SH-SY5Y (cell line): Measurements from ENCODE around the gene STK24.

Experiments
- GATA2 ChIP-seq: IDR thresholded peaks from 2 replicates; pipeline ENCODE4 v1.6.1; 2011; ENCODE audit warnings: mild to moderate bottlenecking, low read depth, low read length
- GATA3 ChIP-seq: IDR thresholded peaks from 2 replicates; pipeline ENCODE4 v1.6.1; 2011; ENCODE audit warnings: low read depth, mild to moderate bottlenecking, low read length, moderate library complexity

DNA sequence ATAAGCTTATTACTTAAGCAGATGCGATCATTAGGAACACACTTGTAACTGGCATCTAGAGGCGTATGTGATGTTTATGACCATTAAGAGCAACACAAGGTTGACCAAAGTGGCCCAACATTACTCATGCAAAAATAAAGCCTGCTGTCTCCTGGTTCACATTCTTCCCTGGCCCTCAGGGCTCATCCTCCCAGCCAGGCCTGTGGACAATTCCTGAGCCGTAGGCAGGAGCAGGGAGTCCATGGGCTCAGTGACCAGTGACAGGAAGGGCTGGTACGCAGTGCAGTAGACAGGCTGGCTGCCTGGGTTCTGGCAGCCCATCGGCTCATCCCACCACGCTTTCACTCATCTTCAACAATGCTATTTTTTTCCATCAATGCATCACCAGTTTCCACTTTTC, 106.0 kb downstream of the STK24 start:
- TF ChIP-seq GATA2: no peak
- TF ChIP-seq GATA3: no peak
